Bronchial epithelial cell (primary cell): ENCODE results near the gene ACOT8. TPM values are rescaled to one million over a fixed set of nuclear protein-coding genes. Genes with fewer than 3 reads are reported as not detected.

ENCODE experiments used
- DNase-seq: peaks from one replicate; pipeline ENCODE4 v3.0.0-alpha.2; 2010; ENCODE audit warnings: low read depth
- FAIRE-seq: peaks from 2 replicates; lab custom pipeline; 2011; peaks lifted over from hg19 to GRCh38; lab: Jason Lieb, UNC
- H3K27me3 ChIP-seq: 2 replicates; pipeline ENCODE4 v1.5.1; 2011; ENCODE audit warnings: low read length; ENCODE audit not compliant: control insufficient read depth, insufficient read depth
- H3K36me3 ChIP-seq: 2 replicates; pipeline ENCODE4 v1.5.1; 2011; ENCODE audit warnings: low read length; ENCODE audit not compliant: control insufficient read depth, insufficient read depth
- H3K4me3 ChIP-seq: 2 replicates; pipeline ENCODE4 v1.5.1; 2011; ENCODE audit warnings: mild to moderate bottlenecking, low read depth, low read length, control low read depth
- total RNA-seq: library from RNA; depleted of rRNA; stranded (reverse); fragments of >200 nt; gene quantifications from 2 replicates; pipeline ENCODE4 v1.2.1, GENCODE V29; 2014
- TF ChIP-seq, protein P1 (sequence below): IDR thresholded peaks from 2 replicates; pipeline ENCODE4 v1.5.1; 2011; ENCODE audit warnings: mild to moderate bottlenecking, moderate library complexity, low read length, control low read depth, inconsistent platforms; ENCODE audit not compliant: insufficient read depth, severe bottlenecking

ACOT8 gene
- total RNA-seq, 1 donor from 2014 or later, result 31.1 TPM

DNA sequence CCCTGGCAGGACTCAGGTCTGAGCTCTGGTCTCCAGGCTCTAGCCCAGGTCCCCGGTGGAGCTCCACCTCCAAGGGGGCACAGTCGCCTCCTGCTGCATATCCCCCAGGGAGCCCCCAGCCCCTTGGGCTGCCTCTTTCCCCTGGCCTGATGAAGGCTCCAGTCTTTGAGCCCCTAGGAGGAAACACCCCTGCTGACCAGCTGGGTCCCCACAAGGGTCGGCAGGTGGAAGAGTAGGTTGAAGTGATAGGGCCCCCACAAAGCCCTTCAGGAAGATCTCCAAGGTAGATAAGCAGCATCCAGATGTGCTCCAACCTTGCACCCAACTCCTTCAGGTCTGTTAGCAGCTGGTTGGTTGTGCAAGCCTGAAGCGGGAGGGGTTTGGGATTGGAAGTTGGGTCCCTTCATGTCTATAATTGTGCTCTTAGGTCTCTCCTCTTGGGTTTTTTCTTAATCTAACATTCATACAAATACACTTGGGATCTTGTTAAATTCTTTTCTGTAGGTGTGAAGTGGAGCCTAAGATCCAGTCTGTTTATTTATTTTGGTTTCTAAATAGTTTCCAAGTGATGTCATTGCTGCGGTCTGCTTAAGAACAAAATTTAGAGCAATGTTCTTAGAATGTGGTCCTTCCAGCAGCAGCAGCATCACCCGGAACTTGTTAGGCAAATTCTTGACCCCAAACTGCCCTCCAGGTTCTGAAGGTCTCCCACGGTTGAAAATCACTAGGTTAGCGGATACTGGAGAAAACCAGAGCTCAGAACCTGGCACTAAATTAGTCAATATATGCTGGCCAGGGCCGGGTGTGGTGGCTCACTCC is 39.6 kb downstream of the ACOT8 start:
- no peak for FAIRE-seq
- Histone ChIP-seq H3K36me3 (no peaks in the 10 kb centered on the region), H3K4me3 (no peak overlapping the region), H3K27me3 (no peaks in the 10 kb centered on the region)
- TF ChIP-seq, protein P1, sequence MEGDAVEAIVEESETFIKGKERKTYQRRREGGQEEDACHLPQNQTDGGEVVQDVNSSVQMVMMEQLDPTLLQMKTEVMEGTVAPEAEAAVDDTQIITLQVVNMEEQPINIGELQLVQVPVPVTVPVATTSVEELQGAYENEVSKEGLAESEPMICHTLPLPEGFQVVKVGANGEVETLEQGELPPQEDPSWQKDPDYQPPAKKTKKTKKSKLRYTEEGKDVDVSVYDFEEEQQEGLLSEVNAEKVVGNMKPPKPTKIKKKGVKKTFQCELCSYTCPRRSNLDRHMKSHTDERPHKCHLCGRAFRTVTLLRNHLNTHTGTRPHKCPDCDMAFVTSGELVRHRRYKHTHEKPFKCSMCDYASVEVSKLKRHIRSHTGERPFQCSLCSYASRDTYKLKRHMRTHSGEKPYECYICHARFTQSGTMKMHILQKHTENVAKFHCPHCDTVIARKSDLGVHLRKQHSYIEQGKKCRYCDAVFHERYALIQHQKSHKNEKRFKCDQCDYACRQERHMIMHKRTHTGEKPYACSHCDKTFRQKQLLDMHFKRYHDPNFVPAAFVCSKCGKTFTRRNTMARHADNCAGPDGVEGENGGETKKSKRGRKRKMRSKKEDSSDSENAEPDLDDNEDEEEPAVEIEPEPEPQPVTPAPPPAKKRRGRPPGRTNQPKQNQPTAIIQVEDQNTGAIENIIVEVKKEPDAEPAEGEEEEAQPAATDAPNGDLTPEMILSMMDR, result no peak
- peak; percentile 73 for DNase-seq

DNA sequence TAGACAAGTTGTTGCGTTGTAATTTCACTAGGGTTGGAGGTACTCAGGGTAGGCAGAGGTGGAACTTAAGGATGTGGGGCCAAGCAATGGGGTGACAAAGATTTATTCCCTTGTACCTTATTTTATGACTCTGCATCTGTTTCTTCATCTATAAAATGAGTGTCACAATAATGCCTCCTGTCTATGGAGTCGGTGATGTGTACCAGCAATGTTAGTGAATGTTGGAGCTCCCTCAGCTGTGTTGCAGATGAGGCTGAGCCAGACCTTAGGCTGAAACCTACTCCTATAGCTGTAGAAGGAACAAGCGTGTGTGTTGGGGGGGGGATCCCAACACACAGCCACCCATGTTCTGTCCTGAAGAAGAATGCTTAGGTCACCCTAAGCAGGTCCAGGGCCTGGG is 40.2 kb downstream of the ACOT8 start:
- Histone ChIP-seq H3K4me3 (no peak overlapping the region), H3K27me3 (no peaks in the 10 kb centered on the region), H3K36me3 (no peaks in the 10 kb centered on the region)
- DNase-seq (no peak), FAIRE-seq (no peak)
- TF ChIP-seq, protein P1, result no peak

DNA sequence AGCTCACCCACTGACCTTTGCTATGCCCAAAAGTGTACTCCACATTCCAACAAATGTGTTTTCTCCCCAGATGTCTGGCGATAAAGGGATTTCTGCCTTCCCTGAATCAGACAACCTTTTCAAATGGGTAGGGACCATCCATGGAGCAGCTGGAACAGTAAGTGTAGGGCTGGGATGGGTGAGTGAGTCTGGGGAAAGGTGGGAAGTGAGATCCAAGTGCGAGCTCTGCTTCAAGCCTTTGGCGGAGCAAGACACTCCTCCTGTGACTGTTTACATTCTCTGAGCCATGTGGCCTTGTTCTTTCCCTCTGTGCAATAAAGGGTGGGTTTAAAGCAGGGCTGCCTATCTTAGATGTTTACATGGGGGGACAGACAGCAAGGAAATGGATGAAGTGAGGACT is 42.9 kb downstream of the ACOT8 start:
- FAIRE-seq (no peak), DNase-seq (no peak)

DNA sequence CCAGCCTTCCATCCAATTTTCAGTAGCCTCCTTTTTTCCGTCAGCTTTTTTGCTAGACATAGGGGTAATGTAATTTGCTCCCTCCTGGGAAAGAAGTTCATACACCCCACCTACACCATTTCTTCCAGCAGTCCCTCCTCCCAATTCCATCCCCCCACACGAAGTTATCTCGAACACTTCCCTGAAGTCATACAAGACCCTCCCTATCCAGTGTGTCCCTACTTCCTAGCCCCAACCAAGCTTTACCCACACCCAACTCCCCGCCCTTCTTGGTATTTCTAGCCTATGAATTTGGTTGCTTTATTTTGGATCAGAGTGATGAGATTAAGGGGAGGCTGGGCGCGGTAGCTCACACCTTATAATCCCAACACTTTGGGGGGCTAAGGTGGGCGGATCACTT is 43.7 kb downstream of the ACOT8 start:
- Histone ChIP-seq H3K36me3 (peaks cover 8% of the 10 kb centered on the region), H3K27me3 (no peaks in the 10 kb centered on the region), H3K4me3 (peak overlapping the region; percentile 56)
- DNase-seq (no peak), FAIRE-seq (no peak)
- TF ChIP-seq, protein P1, result no peak

More for the DNA sequence above, 42.9 kb downstream of the ACOT8 start:
- Histone ChIP-seq H3K4me3 (no peak overlapping the region), H3K36me3 (peaks cover 6% of the 10 kb centered on the region), H3K27me3 (no peaks in the 10 kb centered on the region)
- TF ChIP-seq, protein P1, result no peak

DNA sequence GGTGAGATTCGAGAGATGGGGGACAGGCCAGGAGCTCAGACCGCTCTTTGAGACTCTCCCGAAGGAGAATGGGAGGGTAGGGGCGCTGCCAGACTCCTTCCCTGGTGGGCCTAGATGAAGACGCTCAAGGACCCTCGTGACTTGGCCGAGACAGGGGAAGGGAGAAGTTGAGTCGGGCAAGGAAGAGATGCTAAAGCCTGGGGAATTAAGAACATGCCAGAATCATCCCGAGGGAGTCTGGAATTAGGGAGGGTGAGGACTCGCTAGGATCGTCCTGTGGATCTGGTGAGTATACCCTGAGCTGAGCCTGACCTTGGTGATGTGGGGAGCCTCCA is 44.2 kb downstream of the ACOT8 start:
- no peak for FAIRE-seq
- Histone ChIP-seq H3K27me3 (no peaks in the 10 kb centered on the region), H3K4me3 (peak overlapping the region; percentile 56), H3K36me3 (peaks cover 8% of the 10 kb centered on the region)
- TF ChIP-seq, protein P1, result no peak
- no peak for DNase-seq
